CD4-positive, alpha-beta T cell (primary cell): Measurements from ENCODE around the gene ADCY2. TPM values are rescaled to one million over a fixed set of nuclear protein-coding genes. Genes with fewer than 3 reads are reported as not detected.
A peak's percentile ranks its signal among the peaks of the same experiment; 100 is the strongest.

ENCODE experiments used
- ATAC-seq: fragments of 200-7000 bp; cut with Tn5 transposase; one replicate; pipeline ENCODE4 v1.10.0; 2022; ENCODE audit warnings: mild to moderate bottlenecking; ENCODE audit not compliant: poor library complexity
- CTCF ChIA-PET: fragments of 350-600 bp; sonication (Branson Sonifier 250); formaldehyde crosslinking; loops from one replicate; lab custom pipeline; 2021; ENCODE audit warnings: antibody characterized with exemption, inconsistent platforms; lab: Charles Lee
- POLR2A ChIA-PET: fragments of 350-600 bp; sonication (Branson Sonifier 250); formaldehyde crosslinking; loops from one replicate; lab custom pipeline; 2021; ENCODE audit warnings: antibody characterized with exemption, inconsistent platforms; lab: Charles Lee
- DNase-seq, 14 experiments: peaks; one replicate each; pipeline ENCODE4 v3.0.0-alpha.2; 2013 to 2020; ENCODE audit warnings: mixed read lengths in 2 of 14
- H3K27ac ChIP-seq, 2 donors: one replicate each; pipeline versions ENCODE4 v1.5.1 to v1.7.0; 2013; ENCODE audit warnings: low read length in 2 of 2, low read depth in 1 of 2, mild to moderate bottlenecking in 1 of 2
- H3K27me3 ChIP-seq, 2 experiments: 1 replicate in 1 of 2; 2 replicates in 1 of 2; pipeline versions ENCODE4 v1.6.1 to v1.7.0; 2013; ENCODE audit warnings: low read length in 2 of 2, control low read depth in 1 of 2, mild to moderate bottlenecking in 1 of 2, moderate library complexity in 1 of 2; ENCODE audit not compliant: insufficient read depth in 2 of 2, control insufficient read depth in 1 of 2
- H3K36me3 ChIP-seq: one replicate; pipeline ENCODE4 v1.6.1; 2013; ENCODE audit warnings: low read length, control low read depth; ENCODE audit not compliant: insufficient read depth
- H3K4me1 ChIP-seq: one replicate; pipeline ENCODE4 v1.6.1; 2013; ENCODE audit warnings: low read length, control low read depth; ENCODE audit not compliant: insufficient read depth
- H3K4me3 ChIP-seq: one replicate; pipeline ENCODE4 v1.5.1; 2013; ENCODE audit warnings: mild to moderate bottlenecking, low read length, moderate library complexity
- H3K9me3 ChIP-seq, 2 experiments: 1 replicate in 1 of 2; 2 replicates in 1 of 2; pipeline versions ENCODE4 v1.6.1 to v1.7.0; 2013; ENCODE audit warnings: low read length in 2 of 2, mild to moderate bottlenecking in 2 of 2, control low read depth in 1 of 2, moderate library complexity in 1 of 2; ENCODE audit not compliant: control insufficient read depth in 1 of 2, insufficient read depth in 1 of 2
- H3K27ac Mint-ChIP-seq: one replicate; pipeline ENCODE4 v1.8.0; 2020; ENCODE audit warnings: mixed read lengths
- H3K27me3 Mint-ChIP-seq: one replicate; pipeline ENCODE4 v1.8.0; 2021; ENCODE audit warnings: mixed read lengths
- H3K36me3 Mint-ChIP-seq: one replicate; pipeline ENCODE4 v1.8.0; 2021; ENCODE audit warnings: low read depth, mixed read lengths
- H3K4me1 Mint-ChIP-seq: one replicate; pipeline ENCODE4 v1.8.0; 2021; ENCODE audit warnings: low read depth, mixed read lengths
- H3K4me3 Mint-ChIP-seq: one replicate; pipeline ENCODE4 v1.8.0; 2020; ENCODE audit warnings: mild to moderate bottlenecking, mixed read lengths
- H3K9me3 Mint-ChIP-seq: one replicate; pipeline ENCODE4 v1.8.0; 2020; ENCODE audit warnings: mixed read lengths
- CTCF ChIP-seq: fragments of 200-600 bp; IDR thresholded peaks from one replicate; pipeline ENCODE4 v1.8.0; 2022; ENCODE audit warnings: antibody characterized with exemption, mild to moderate bottlenecking
- intact Hi-C, 2 experiments: fragments of 100-400 bp; cut with DNase I in 1 of 2; cut with micrococcal nuclease in 1 of 2; formaldehyde crosslinking; loops; one replicate each; pipeline versions ENCODE4 v1.15.1 to v1.9.0; 2023 to 2025; cut with DNase I, micrococcal nuclease
- total RNA-seq, 174 experiments: library from RNA in 2 of 174; stranded (reverse) in 2 of 174; gene quantifications; one replicate each; pipeline ENCODE4 v1.2.3 and lab custom pipeline; 2021 to 2026

Gene ADCY2
- total RNA-seq, 2 experiments from 2014 or later = not detected

DNA sequence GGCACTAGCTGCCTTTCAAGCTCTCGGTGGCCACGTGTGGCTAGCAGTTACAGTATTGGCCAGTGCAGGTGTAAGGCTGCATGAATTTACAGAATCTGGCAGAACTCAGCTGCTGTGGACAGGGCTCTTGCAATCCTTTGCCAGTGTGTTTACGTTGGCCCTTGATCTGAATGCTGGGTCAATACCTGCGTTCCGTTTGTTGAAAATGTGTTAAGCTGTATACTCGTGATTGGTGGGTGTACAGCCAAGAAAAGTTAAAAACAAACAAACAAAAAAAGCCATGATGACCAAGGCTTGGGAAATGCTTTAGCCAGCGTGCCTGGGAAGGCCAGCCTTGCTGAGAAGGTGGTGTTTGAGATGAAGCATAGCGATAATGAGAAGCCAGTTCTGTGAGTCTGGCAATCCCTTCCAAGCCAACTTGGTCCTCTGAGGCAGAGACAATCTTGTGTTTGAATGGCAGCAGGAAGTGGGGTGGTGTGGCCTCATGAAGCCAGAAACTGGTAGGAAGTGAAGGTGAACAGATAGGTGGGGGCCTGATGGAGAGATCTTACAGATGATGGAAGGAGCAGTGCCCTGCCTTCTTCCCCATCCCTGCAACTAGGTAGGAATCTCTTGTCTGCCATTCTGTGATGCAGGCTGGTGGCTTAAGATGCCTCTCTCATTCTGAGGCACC lies 455.8 kb downstream of the ADCY2 start:
- no peak overlapping the region for H3K27ac ChIP-seq
- Mint-ChIP-seq H3K9me3 (no peaks in the 10 kb centered on the region), H3K4me1 (peaks cover 23% of the 10 kb centered on the region), H3K4me3 (peak overlapping the region; percentile 92), H3K36me3 (no peaks in the 10 kb centered on the region), H3K27ac (peak overlapping the region; percentile 27), H3K27me3 (peaks cover 20% of the 10 kb centered on the region)
- no peak for TF ChIP-seq CTCF
- DNase-seq = peak in 1 of 14 experiments; percentile 24
- no peak overlapping the region for H3K4me3 ChIP-seq
- peaks cover 0 to 9% of the 10 kb centered on the region in 2 experiments for H3K9me3 ChIP-seq
- intact Hi-C loops = loop anchor here (2.0 to 10.0 kb wide), 3 partner anchors 17 to 1087 kb away; partner anchors contain the start of genes FASTKD3 (in 2 of the 2) and MTRR (in 2 of the 2)
- ATAC-seq = no peak
- POLR2A ChIA-PET = interaction anchor here (1.5 to 2.2 kb wide), 2 partner anchors 18 to 21 kb away, joined by 4 to 17 read pairs; partner anchors contain the start of genes FASTKD3 and MTRR
- H3K27me3 ChIP-seq = peaks cover 11 to 16% of the 10 kb centered on the region in 2 experiments
- CTCF ChIA-PET = interaction anchor here (1.8 kb wide), 1 partner anchor 9 kb away, joined by 6 read pairs; no protein-coding TSS in a partner anchor
- peaks cover 29% of the 10 kb centered on the region for H3K4me1 ChIP-seq
- H3K36me3 ChIP-seq = no peaks in the 10 kb centered on the region

- H3K27ac ChIP-seq = no peak overlapping the region
- POLR2A ChIA-PET = no interaction called here
- no peak overlapping the region for H3K4me3 ChIP-seq
- Mint-ChIP-seq H3K4me3 (peak overlapping the region; percentile 92), H3K36me3 (no peaks in the 10 kb centered on the region), H3K4me1 (peaks cover 25% of the 10 kb centered on the region), H3K27me3 (peaks cover 16% of the 10 kb centered on the region), H3K27ac (no peak overlapping the region), H3K9me3 (no peaks in the 10 kb centered on the region)
- CTCF ChIA-PET = no interaction called here
- peaks cover 11 to 16% of the 10 kb centered on the region in 2 experiments for H3K27me3 ChIP-seq
- ATAC-seq = no peak
- no peaks in the 10 kb centered on the region for H3K36me3 ChIP-seq
- DNase-seq = no peak
- peaks cover 0 to 9% of the 10 kb centered on the region in 2 experiments for H3K9me3 ChIP-seq
- intact Hi-C loops = loop anchor here in 1 of 2 experiments (2.0 to 10.0 kb wide), 3 partner anchors 16 to 1088 kb away; partner anchors contain the start of genes FASTKD3 and MTRR
- H3K4me1 ChIP-seq = peaks cover 31% of the 10 kb centered on the region
- no peak for TF ChIP-seq CTCF
These were observed 456.6 kb downstream of the ADCY2 start for GRCh38 chr5:7852542-7852941.

DNA sequence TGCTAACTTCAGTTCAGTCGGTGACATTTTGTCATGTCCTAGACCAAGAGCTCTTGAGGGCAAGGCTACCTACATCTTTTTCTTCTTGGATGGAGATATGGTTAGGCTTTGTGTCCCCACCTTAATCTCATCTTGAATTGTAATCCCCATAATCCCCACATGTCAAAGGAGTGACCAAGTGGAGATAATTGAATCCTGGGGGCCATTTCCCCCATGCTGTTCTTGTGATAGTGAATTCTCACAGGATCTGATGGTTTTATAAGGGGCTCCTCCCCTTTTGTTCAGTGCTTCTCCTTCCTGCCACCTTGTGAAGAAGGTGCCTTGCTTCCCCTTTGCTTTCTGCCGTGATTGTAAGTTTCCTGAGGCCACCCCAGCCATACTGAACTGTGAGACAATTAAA lies 457.1 kb downstream of the ADCY2 start:
- no peak overlapping the region for H3K4me3 ChIP-seq
- H3K4me1 ChIP-seq = peaks cover 36% of the 10 kb centered on the region
- intact Hi-C loops = loop anchor here in 1 of 2 experiments (2.0 to 10.0 kb wide), 3 partner anchors 16 to 1088 kb away; partner anchors contain the start of genes FASTKD3 and MTRR
- Mint-ChIP-seq H3K27me3 (peaks cover 11% of the 10 kb centered on the region), H3K4me1 (peaks cover 29% of the 10 kb centered on the region), H3K36me3 (peaks cover 1% of the 10 kb centered on the region), H3K4me3 (peak overlapping the region; percentile 76), H3K9me3 (no peaks in the 10 kb centered on the region), H3K27ac (no peak overlapping the region)
- no peak for ATAC-seq
- peaks cover 11 to 16% of the 10 kb centered on the region in 2 experiments for H3K27me3 ChIP-seq
- ChIA-PET CTCF (no interaction called here), POLR2A (no interaction called here)
- H3K36me3 ChIP-seq = no peaks in the 10 kb centered on the region
- no peak overlapping the region for H3K27ac ChIP-seq
- DNase-seq = no peak
- TF ChIP-seq CTCF = no peak
- peaks cover 0 to 9% of the 10 kb centered on the region in 2 experiments for H3K9me3 ChIP-seq
